Heart left ventricle (tissue), 13 donors: ENCODE results near the gene YIPF3.

Experiments used
- CTCF ChIP-seq, 12 donors: fragments of 200-600 bp; sonication (generic) in 4 of 12; IDR thresholded peaks; one replicate each; pipeline versions ENCODE4 v1.5.0 to v1.8.0; 2018 to 2022; ENCODE audit warnings: antibody characterized with exemption in 12 of 12, mild to moderate bottlenecking in 5 of 12
- POLR2A ChIP-seq, 2 donors: fragments of 450-650 bp; IDR thresholded peaks; one replicate each; pipeline ENCODE4 v1.6.1; 2017; ENCODE audit warnings: antibody characterized with exemption in 2 of 2, mild to moderate bottlenecking in 2 of 2, moderate library complexity in 2 of 2
- donor health status: ischemic (EF 13 %, LVEDD 7.1; RV severe dilation, severe dysfunction).
- donor health status: DM: no; HTN: yes; CAD: no.
- donor health status: DM: no; HTN: no; CAD: no.
- donor health status: ischemic (EF 25% LVEDD 6.9; RV normal size, moderate dysfunction).
- donor health status: ischemic (EF 25% LVEDD 5.7; RV mildly dilated, moderate dysfunction).
- donor health status: ischemic (EF 35%, LVEDD 5.7; RV mildly dilated, moderate dysfunction).
- donor health status: nonischemic (EF 11% LVEDD 7.7; RV severe dilation, severe dysfunction).
- donor health status: DM: yes; HTN: yes; CAD: no.
- donor health status: PGD.
- donor health status: ischemic (EF 29% LVEDD 5.4; RV normal size, mild dysfunction).
- donor health status: nonischemic (EF 23%, LVEDD 6.1; RV moderate dilation, normal function).

GRCh38 chr6:43472515-43472914, 44.2 kb downstream of the YIPF3 start:
- TF ChIP-seq POLR2A (IDR thresholded peaks at IDR 0.05) (no peak), CTCF (IDR thresholded peaks at IDR 0.05) (no peak)
